Upper lobe of left lung (tissue), 6 donors: ENCODE results near the gene NACC1. TPM values are rescaled to one million over a fixed set of nuclear protein-coding genes. Genes with fewer than 3 reads are reported as not detected.
A peak's percentile ranks its signal among the peaks of the same experiment; 100 is the strongest.

ENCODE experiments used
- ATAC-seq, 2 donors: fragments of 200-7000 bp; cut with Tn5 transposase; one replicate each; pipeline ENCODE4 v1.9.1; 2022; ENCODE audit warnings: mild to moderate bottlenecking in 2 of 2, moderate library complexity in 2 of 2; ENCODE audit not compliant: low FRiP score in 2 of 2
- DNase-seq, 2 donors: peaks; one replicate each; pipeline ENCODE4 v3.0.0-alpha.2; 2019 to 2020
- H3K27ac ChIP-seq, 4 donors: fragments of 200-600 bp; sonication (generic); one replicate each; pipeline ENCODE4 v1.5.1; 2016 to 2019
- H3K27me3 ChIP-seq, 4 donors: fragments of 200-600 bp; sonication (generic); one replicate each; pipeline ENCODE4 v1.5.1; 2017 to 2019
- H3K36me3 ChIP-seq, 4 donors: fragments of 200-600 bp; sonication (generic); one replicate each; pipeline ENCODE4 v1.5.1; 2016 to 2019
- H3K4me1 ChIP-seq, 4 donors: fragments of 200-600 bp; sonication (generic); one replicate each; pipeline ENCODE4 v1.5.1; 2018 to 2019
- H3K4me3 ChIP-seq, 4 donors: fragments of 200-600 bp; sonication (generic); one replicate each; pipeline ENCODE4 v1.5.1; 2017 to 2019; ENCODE audit warnings: mild to moderate bottlenecking in 2 of 4, moderate library complexity in 1 of 4
- H3K9me3 ChIP-seq, 4 donors: fragments of 200-600 bp; sonication (generic); one replicate each; pipeline ENCODE4 v1.5.1; 2018 to 2019
- CTCF ChIP-seq, 6 experiments: fragments of 450-650 bp in 4 of 6; fragments of 200-600 bp in 2 of 6; sonication (generic) in 2 of 6; IDR thresholded peaks; one replicate each; pipeline ENCODE4 v1.5.1; 2016 to 2019; ENCODE audit warnings: antibody characterized with exemption in 6 of 6
- EP300 ChIP-seq, 4 donors: sonication (generic); formaldehyde crosslinking; IDR thresholded peaks; one replicate each; pipeline ENCODE4 v1.5.1; 2017; ENCODE audit warnings: antibody characterized with exemption in 4 of 4, control low read depth in 2 of 4
- POLR2A ChIP-seq, 4 donors: fragments of 450-650 bp; IDR thresholded peaks; one replicate each; pipeline ENCODE4 v1.5.1; 2016 to 2017; ENCODE audit warnings: antibody characterized with exemption in 4 of 4, mild to moderate bottlenecking in 2 of 4
- POLR2AphosphoS5 ChIP-seq, 2 donors: sonication (generic); formaldehyde crosslinking; IDR thresholded peaks; one replicate each; pipeline ENCODE4 v1.5.1; 2017; ENCODE audit warnings: antibody characterized with exemption in 2 of 2
- WGBS, 2 donors: methylation state at CpG; one replicate each; pipeline ENCODE4 v1.1.5; 2017 to 2018; 5-methylcytosine and 5-hydroxymethylcytosine counted together
- total RNA-seq, 6 donors: library from RNA; depleted of rRNA in 4 of 6; stranded (reverse); fragments of >200 nt in 4 of 6; gene quantifications; one replicate each; pipeline versions ENCODE4 v1.1.0 to v1.2.1, GENCODE V29; 2016 to 2021
- donor health status: DM: no; HTN: no; CAD: no; lungs with moderate emphysema.
- donor health status: DM: no; HTN: yes; CAD: no; lungs with severe emphysema.

Gene NACC1
- total RNA-seq, 6 donors from 2014 or later, result 22.0 to 96.1 (median 55.7) TPM

- no peaks in the 10 kb centered on the region for H3K9me3 ChIP-seq
- ATAC-seq (no peak), DNase-seq (no peak)
- 0 to 1% methylated on average over 3 to 18 of the region's 18 CpGs for WGBS, 2 donors
- H3K36me3 ChIP-seq, result peaks cover 4 to 27% (median 13%) of the 10 kb centered on the region in 4 donors
- H3K4me3 ChIP-seq, result peak overlapping the region; percentile 84 to 99 (median 98)
- TF ChIP-seq POLR2A (IDR thresholded peaks at IDR 0.05) (no peak), CTCF (IDR thresholded peaks at IDR 0.05) (no peak), POLR2AphosphoS5 (IDR thresholded peaks at IDR 0.05) (no peak), EP300 (IDR thresholded peaks at IDR 0.05) (no peak)
- H3K27ac ChIP-seq, result peak overlapping the region; percentile 62 to 80 (median 76)
- no peaks in the 10 kb centered on the region for H3K27me3 ChIP-seq
- peaks cover 38 to 50% (median 40%) of the 10 kb centered on the region in 4 donors for H3K4me1 ChIP-seq
These were observed 2.2 kb upstream of the NACC1 start for GRCh38 chr19:13115936-13116281.

GRCh38 chr19:13116282-13117175, 1.5 kb upstream of the NACC1 start, which contains the start of gene TRMT1:
TSS of gene TRMT1 (minus strand) at chr19:13116740. CDS start at chr19:13116399, 341 bp downstream.
- Histone ChIP-seq H3K9me3 (no peaks in the 10 kb centered on the region), H3K4me1 (peaks cover 38 to 51% (median 40%) of the 10 kb centered on the region in 4 donors), H3K27me3 (no peaks in the 10 kb centered on the region), H3K27ac (peak within 1 kb of the TSS; percentile 62 to 80 (median 76)), H3K36me3 (peaks cover 4 to 31% (median 12%) of the 10 kb centered on the region in 4 donors), H3K4me3 (peak within 1 kb of the TSS; percentile 84 to 99 (median 98))
- peak; percentile 87 to 91 for ATAC-seq
- DNase-seq, result peak; percentile 85 to 90
- WGBS, 2 donors, result 0 to 1% methylated on average over 12 to 38 of the region's 51 CpGs
- TF ChIP-seq CTCF (IDR thresholded peaks at IDR 0.05) (no peak), POLR2A (IDR thresholded peaks at IDR 0.05) (peak in 1 of 4 donors; percentile 34), POLR2AphosphoS5 (IDR thresholded peaks at IDR 0.05) (peak; percentile 93 to 95), EP300 (IDR thresholded peaks at IDR 0.05) (peak in 1 of 4 donors; percentile 81)

GRCh38 chr19:13117176-13117771, 790 bp upstream of the NACC1 start:
- no peaks in the 10 kb centered on the region for H3K9me3 ChIP-seq
- peaks cover 38 to 57% (median 40%) of the 10 kb centered on the region in 4 donors for H3K4me1 ChIP-seq
- TF ChIP-seq POLR2AphosphoS5 (IDR thresholded peaks at IDR 0.05) (no peak), POLR2A (IDR thresholded peaks at IDR 0.05) (no peak), EP300 (IDR thresholded peaks at IDR 0.05) (no peak), CTCF (IDR thresholded peaks at IDR 0.05) (no peak)
- H3K36me3 ChIP-seq, result peaks cover 4 to 32% (median 12%) of the 10 kb centered on the region in 4 donors
- no peak for DNase-seq
- no peaks in the 10 kb centered on the region for H3K27me3 ChIP-seq
- H3K4me3 ChIP-seq, result peak overlapping the region; percentile 84 to 99 (median 98)
- peak overlapping the region; percentile 62 to 80 (median 76) for H3K27ac ChIP-seq
- WGBS, 2 donors, result 17 to 22% methylated on average over 20 of the region's 20 CpGs
- ATAC-seq, result peak in 1 of 2 donors; percentile 1

GRCh38 chr19:13118424-13119193, 545 bp downstream of the NACC1 start:
- Histone ChIP-seq H3K27ac (peak overlapping the region; percentile 79 to 87 (median 82)), H3K36me3 (peaks cover 0 to 21% (median 4%) of the 10 kb centered on the region in 4 donors), H3K27me3 (no peaks in the 10 kb centered on the region), H3K4me1 (peaks cover 38 to 58% (median 40%) of the 10 kb centered on the region in 4 donors), H3K9me3 (no peaks in the 10 kb centered on the region), H3K4me3 (peak overlapping the region; percentile 84 to 100 (median 98))
- 2 to 4% methylated on average over 10 to 23 of the region's 57 CpGs for WGBS, 2 donors
- TF ChIP-seq POLR2A (IDR thresholded peaks at IDR 0.05) (no peak), CTCF (IDR thresholded peaks at IDR 0.05) (no peak), EP300 (IDR thresholded peaks at IDR 0.05) (no peak), POLR2AphosphoS5 (IDR thresholded peaks at IDR 0.05) (no peak)
- no peak for ATAC-seq
- DNase-seq, result peak; percentile 87 to 89
